Ascending aorta (tissue), 2 donors: Measurements from ENCODE around the gene SOAT2. TPM values are rescaled to one million over a fixed set of nuclear protein-coding genes. Genes with fewer than 3 reads are reported as not detected.
"Not testable (repeated sequence)": the region's sequence is repeated elsewhere in the genome, so short reads cannot be mapped to it uniquely, and the experiment has no call there.

Source experiments
- DNase-seq, 2 donors: peaks; one replicate each; pipeline ENCODE4 v3.0.0-alpha.2; 2019; ENCODE audit warnings: low spot score in 2 of 2
- H3K27ac ChIP-seq, 2 donors: fragments of 200-600 bp; sonication (generic); one replicate each; pipeline ENCODE4 v1.5.1; 2016 to 2017; ENCODE audit warnings: mild to moderate bottlenecking in 1 of 2
- H3K27me3 ChIP-seq: fragments of 200-600 bp; sonication (generic); one replicate; pipeline ENCODE4 v1.5.1; 2017
- H3K36me3 ChIP-seq, 2 donors: fragments of 200-600 bp; sonication (generic); one replicate each; pipeline ENCODE4 v1.5.1; 2016
- H3K4me1 ChIP-seq, 2 donors: fragments of 200-600 bp; sonication (generic); one replicate each; pipeline ENCODE4 v1.5.1; 2016 to 2017; ENCODE audit warnings: mild to moderate bottlenecking in 1 of 2
- H3K4me3 ChIP-seq, 2 donors: fragments of 200-600 bp; sonication (generic); one replicate each; pipeline ENCODE4 v1.5.1; 2016 to 2017; ENCODE audit warnings: mild to moderate bottlenecking in 1 of 2
- H3K9me3 ChIP-seq, 2 donors: fragments of 200-600 bp; sonication (generic); one replicate each; pipeline ENCODE4 v1.5.1; 2016
- CTCF ChIP-seq, 3 experiments: fragments of 200-600 bp in 2 of 3; fragments of 450-650 bp in 1 of 3; sonication (generic) in 2 of 3; IDR thresholded peaks; one replicate each; pipeline ENCODE4 v1.5.1; 2016 to 2019; ENCODE audit warnings: antibody characterized with exemption in 3 of 3, mild to moderate bottlenecking in 1 of 3, moderate library complexity in 1 of 3
- intact Hi-C: fragments of 100-400 bp; cut with DNase I; formaldehyde crosslinking; loops from one replicate; pipeline ENCODE4 v1.15.1; 2023
- total RNA-seq: library from RNA; depleted of rRNA; stranded (reverse); fragments of >200 nt; gene quantifications from one replicate; pipeline ENCODE4 v1.1.0, GENCODE V29; 2016

The SOAT2 gene
- total RNA-seq, 1 donor from 2014 or later: not detected

GRCh38 chr12:53086361-53086760 lies 16.9 kb upstream of the SOAT2 start:
- Histone ChIP-seq H3K27me3 (no peaks in the 10 kb centered on the region), H3K9me3 (no peaks in the 10 kb centered on the region), H3K36me3 (no peaks in the 10 kb centered on the region), H3K4me1 (no peaks in the 10 kb centered on the region), H3K27ac (no peak overlapping the region), H3K4me3 (no peak overlapping the region)
- no peak for TF ChIP-seq CTCF (IDR thresholded peaks at IDR 0.05)
- intact Hi-C loops: no loop called here
- no peak for DNase-seq

DNA sequence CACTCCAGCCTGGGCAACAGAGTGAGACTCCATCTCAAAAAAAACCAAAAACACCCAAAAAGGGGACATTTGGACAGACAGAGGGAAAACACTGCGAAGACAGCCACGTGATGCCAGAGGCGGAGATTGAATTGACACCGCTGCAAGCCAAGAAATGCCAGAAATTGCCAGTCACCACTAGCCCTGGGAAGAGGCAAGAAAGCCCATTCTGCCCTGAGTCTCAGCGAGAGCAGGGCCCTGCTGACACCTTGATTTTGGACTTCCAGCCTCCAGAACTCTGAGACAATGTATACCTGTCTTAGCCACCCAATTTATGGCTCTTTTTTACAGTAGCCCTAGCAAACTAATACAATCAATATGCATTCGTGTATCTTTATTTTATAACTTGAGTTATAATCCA lies 13.2 kb upstream of the SOAT2 start:
- no peak overlapping the region for H3K27ac ChIP-seq
- no peaks in the 10 kb centered on the region for H3K9me3 ChIP-seq
- TF ChIP-seq CTCF (IDR thresholded peaks at IDR 0.05): no peak
- H3K4me3 ChIP-seq: no peak overlapping the region
- H3K27me3 ChIP-seq: no peaks in the 10 kb centered on the region
- intact Hi-C loops: no loop called here
- H3K36me3 ChIP-seq: no peaks in the 10 kb centered on the region
- no peaks in the 10 kb centered on the region for H3K4me1 ChIP-seq
- no peak for DNase-seq

DNA sequence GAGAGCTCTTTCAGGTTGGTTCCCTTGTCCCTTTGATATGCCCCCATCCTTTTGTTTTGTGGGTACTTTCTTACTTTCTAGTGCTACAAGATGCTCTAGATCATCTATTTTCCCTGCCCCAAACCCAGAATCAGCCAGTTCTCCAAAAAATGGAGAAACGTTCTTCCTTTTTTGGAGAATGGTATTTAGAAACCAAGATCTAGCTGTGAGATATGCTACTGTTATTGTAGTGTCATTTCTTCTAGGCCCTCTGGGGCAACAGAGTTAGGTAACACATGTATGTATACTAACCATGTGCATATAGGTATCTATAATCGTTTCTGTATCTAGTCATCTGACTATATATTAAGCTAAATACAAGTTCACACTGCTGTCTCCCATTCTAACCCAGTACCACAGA lies 12.7 kb upstream of the SOAT2 start:
- Histone ChIP-seq H3K27ac (no peak overlapping the region), H3K4me1 (peaks cover 0 to under 1% of the 10 kb centered on the region in 2 donors), H3K36me3 (no peaks in the 10 kb centered on the region), H3K27me3 (no peaks in the 10 kb centered on the region), H3K4me3 (no peak overlapping the region), H3K9me3 (no peaks in the 10 kb centered on the region)
- no peak for TF ChIP-seq CTCF (IDR thresholded peaks at IDR 0.05)
- intact Hi-C loops: no loop called here
- DNase-seq: no peak

- Histone ChIP-seq H3K27ac (no peak overlapping the region), H3K36me3 (no peaks in the 10 kb centered on the region), H3K4me3 (no peak overlapping the region), H3K4me1 (peaks cover 0 to 7% of the 10 kb centered on the region in 2 donors), H3K27me3 (no peaks in the 10 kb centered on the region), H3K9me3 (no peaks in the 10 kb centered on the region)
- no peak for DNase-seq
- TF ChIP-seq CTCF (IDR thresholded peaks at IDR 0.05): no peak
- intact Hi-C loops: no loop called here
These were observed 11.5 kb upstream of the SOAT2 start for GRCh38 chr12:53091756-53092155.

- H3K9me3 ChIP-seq: no peaks in the 10 kb centered on the region
- intact Hi-C loops: no loop called here
- no peak overlapping the region for H3K4me3 ChIP-seq
- no peak for TF ChIP-seq CTCF (IDR thresholded peaks at IDR 0.05)
- H3K36me3 ChIP-seq: no peaks in the 10 kb centered on the region
- H3K4me1 ChIP-seq: peaks cover 0 to 10% of the 10 kb centered on the region in 2 donors
- peak overlapping the region in 1 of 2 donors; percentile 19 for H3K27ac ChIP-seq
- DNase-seq: no peak
- H3K27me3 ChIP-seq: no peaks in the 10 kb centered on the region
These were observed 9.4 kb upstream of the SOAT2 start for GRCh38 chr12:53093777-53094393.

DNA sequence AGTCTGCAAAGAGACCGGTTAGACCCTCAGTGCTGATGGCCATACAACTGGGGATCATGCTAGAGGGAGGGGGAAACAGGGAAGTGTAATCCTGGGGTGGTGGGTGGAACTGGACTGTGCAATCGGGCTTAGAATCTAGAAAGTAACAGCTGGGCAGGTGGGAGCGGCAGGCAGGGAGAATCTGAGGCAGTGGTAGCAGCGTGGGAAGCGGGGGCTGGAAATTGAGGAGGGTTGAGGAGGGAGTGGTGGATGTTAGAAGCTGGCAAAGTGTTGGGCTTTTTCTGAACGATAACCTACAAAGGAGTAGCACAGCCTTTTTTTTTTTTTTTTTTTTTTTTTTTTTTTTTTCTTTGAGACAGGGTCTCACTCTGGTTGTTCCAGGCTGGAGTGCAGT lies 8.9 kb upstream of the SOAT2 start:
- intact Hi-C loops: no loop called here
- DNase-seq: no peak
- no peaks in the 10 kb centered on the region for H3K27me3 ChIP-seq
- no peaks in the 10 kb centered on the region for H3K36me3 ChIP-seq
- peak overlapping the region in 1 of 2 donors; percentile 19 for H3K27ac ChIP-seq
- no peaks in the 10 kb centered on the region for H3K9me3 ChIP-seq
- H3K4me3 ChIP-seq: no peak overlapping the region
- TF ChIP-seq CTCF (IDR thresholded peaks at IDR 0.05): no peak
- H3K4me1 ChIP-seq: peaks cover 0 to 13% of the 10 kb centered on the region in 2 donors

GRCh38 chr12:53094796-53095595 lies 8.3 kb upstream of the SOAT2 start:
- peak overlapping the region in 1 of 2 donors; percentile 5 for H3K27ac ChIP-seq
- DNase-seq, H3K9me3 ChIP-seq, H3K4me3 ChIP-seq, H3K36me3 ChIP-seq, H3K27me3 ChIP-seq: not testable (repeated sequence)
- H3K4me1 ChIP-seq: peaks cover 0 to 16% of the 10 kb centered on the region in 2 donors
- intact Hi-C loops: loop anchor here (5.0 kb wide), 1 partner anchor 62 kb away; no protein-coding TSS in a partner anchor

- not testable (repeated sequence) for DNase-seq, H3K36me3 ChIP-seq, H3K27me3 ChIP-seq, H3K9me3 ChIP-seq
- peaks cover 0 to 19% of the 10 kb centered on the region in 2 donors for H3K4me1 ChIP-seq
- H3K4me3 ChIP-seq: peak overlapping the region in 1 of 2 donors; percentile 86
- peak overlapping the region; percentile 97 for H3K27ac ChIP-seq
- intact Hi-C loops: loop anchor here (5.0 kb wide), 1 partner anchor 62 kb away; no protein-coding TSS in a partner anchor
These were observed 7.7 kb upstream of the SOAT2 start for GRCh38 chr12:53095596-53095895.
